Measurements from ENCODE around the gene DMRTA2.
"Not testable (repeated sequence)": the region's sequence is repeated elsewhere in the genome, so short reads cannot be mapped to it uniquely, and the experiment has no call there.

DMRTA2 gene

DNA sequence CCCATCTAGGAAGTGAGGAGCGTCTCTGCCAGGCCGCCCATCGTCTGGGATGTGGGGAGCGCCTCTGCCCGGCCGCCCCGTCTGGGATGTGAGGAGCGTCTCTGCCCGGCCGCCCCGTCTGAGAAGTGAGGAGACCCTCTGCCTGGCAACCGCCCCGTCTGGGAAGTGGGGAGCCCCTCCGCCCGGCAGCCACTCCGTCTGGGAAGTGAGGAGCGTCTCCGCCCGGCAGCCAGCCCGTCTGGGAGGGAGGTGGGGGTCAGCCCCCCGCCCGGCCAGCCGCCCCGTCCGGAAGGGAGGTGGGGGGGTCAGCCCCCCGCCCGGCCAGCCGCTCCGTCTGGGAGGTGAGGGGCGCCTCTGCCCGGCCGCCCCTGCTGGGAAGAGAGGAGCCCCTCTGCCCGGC is 41.7 kb downstream of the DMRTA2 start:
- DNase-seq (ENCODE audit: low spot score): not testable (repeated sequence)

DNA sequence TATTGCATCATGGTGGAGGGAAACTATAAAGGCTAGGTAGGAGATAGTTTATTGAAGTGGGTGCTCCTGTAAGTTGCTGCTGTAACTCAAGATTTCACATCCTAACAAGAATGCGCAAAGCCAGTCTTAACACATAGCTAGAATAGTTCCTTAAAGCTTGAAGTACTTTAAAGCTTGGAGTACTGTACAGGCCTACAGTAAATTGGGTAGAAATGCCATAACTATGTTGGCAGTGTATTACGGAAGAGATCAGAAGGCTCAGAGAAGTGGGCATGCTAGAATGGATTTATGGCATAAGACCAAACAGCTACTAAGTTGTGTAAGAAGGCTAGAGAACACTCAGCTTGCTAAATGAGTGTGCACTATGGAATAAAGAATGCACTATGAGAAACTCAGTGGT is 44.5 kb downstream of the DMRTA2 start:
- no peak for DNase-seq (ENCODE audit: low spot score)

DNA sequence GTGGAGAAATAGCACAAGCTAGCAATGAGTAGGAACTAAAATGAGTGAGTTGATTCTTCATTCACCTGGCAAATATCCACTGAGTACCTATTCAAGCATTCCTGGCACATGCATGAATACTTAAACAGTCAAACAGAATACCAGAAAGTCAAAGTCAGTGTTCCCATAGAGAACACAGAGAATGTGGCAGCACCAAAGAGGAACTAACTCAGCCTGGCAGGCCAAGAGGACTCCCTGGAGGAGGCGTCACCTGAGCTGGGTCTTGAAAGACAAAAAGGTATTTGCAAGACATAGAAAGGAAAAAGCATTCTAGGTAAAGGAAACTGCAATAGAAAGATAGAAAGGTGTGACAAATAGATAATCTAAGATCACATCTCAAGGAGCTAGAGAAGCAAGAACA is 49.7 kb downstream of the DMRTA2 start:
- no peak for DNase-seq (ENCODE audit: low spot score)

DNA sequence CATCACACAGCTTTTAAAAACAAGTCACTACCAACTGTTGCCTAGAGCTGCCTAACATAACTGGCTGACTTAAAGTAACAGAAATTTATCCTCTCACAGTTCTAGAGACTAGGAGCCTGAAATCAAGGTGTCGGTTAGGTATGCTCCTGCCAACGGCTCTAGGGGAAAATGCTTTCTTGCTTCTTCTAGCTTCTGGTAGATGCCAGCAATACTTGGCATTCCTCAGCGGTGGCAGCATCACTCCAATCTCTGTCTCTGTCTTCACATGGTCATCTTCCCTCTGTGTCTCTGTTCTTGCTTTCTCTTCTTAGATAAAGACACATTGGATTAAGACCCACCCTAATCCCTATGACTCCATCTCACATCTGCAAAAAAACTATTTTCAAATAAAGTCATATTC is 51.5 kb downstream of the DMRTA2 start:
- no peak for DNase-seq (ENCODE audit: low spot score)

DNA sequence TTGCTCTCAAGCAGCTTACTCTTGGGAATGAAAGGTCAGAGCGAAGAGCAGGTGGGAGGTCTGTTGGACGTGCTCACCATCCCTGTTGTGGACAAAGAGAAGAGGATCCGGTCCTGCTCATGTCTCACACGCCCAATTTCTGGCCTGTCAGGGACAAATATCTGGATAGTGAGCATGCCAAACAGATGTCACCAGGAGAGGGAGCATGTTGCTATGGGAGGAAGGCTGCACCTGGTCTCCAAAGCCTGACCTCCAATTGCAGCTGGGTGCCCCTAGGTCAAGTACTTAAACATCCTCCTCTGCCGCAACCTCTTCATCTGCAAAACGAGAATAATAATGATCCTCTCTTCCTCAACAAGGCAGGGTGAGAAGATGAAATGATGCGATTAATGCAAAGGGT is 53.4 kb downstream of the DMRTA2 start:
- DNase-seq (ENCODE audit: low spot score): no peak

DNA sequence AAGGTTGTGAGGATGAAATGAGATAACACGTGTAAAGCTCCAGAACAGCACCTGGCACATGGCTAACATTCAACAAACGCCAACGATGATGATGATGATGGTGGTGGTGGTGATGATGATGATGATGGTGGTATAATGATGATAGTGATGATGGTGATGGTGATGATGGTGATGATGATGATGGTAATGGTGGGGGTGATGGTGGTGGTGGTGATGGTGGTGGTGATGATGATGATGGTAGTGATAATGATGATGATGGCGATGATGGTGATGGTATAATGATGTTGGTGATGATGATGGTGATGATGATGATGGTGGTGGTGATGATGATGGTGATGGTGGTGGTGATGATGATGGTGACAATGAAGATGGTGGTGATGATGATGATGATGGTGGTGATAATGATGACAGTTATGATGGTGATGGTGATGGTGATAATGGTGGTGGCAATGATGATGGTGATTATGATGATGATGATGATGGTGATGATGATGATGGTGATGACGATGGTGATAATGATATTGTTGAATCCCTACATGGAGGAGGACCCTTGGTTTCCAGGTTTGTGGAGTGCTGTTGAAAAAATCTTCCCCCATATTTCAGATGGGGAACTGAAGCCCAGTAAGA is 54.1 kb downstream of the DMRTA2 start:
- DNase-seq (ENCODE audit: low spot score): no peak

DNA sequence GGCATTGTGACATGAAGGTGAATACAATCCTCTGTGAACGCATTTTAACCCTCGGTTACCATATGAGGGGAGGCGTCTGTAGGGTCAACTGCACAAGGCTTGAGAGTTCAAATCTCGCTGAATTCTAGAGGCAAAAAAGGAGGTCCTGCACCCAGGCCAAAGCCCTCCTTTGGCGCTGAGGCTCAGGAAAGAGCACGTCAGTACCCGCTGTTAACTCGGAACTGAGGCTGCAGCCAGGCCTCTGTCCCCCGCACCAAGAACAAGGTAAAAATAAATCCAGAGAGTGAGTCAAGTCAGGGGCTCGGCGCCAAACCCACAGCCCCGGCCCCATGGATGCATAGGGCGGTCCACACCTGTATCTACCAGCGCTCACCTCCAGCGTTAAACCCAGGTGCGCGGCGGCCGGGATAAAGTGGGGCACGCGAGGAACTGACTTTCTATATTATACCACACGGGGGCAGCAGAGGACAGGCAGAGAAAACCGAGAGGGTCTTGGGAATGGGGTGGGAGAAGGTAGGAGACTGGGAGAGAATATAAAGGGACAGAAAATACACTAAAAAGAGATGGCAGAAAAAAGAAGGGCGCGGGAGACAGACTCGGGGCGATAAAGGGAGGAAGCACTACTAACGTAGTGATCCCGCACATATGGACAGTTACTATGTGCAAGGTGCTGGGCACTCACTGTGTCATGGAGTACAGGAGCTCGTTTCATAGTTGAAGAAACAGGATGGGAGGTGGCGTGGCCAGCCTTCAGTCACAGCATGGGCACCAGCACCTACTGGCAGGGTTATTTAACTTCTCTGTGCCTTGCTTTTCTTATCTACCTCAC is 54.9 kb downstream of the DMRTA2 start:
- DNase-seq (ENCODE audit: low spot score): no peak

Measured in globus pallidus (tissue), 1 donor.